ENCODE data around the gene MAP7.
"Not testable (repeated sequence)": the region's sequence is repeated elsewhere in the genome, so short reads cannot be mapped to it uniquely, and the experiment has no call there.

Gene MAP7

DNA sequence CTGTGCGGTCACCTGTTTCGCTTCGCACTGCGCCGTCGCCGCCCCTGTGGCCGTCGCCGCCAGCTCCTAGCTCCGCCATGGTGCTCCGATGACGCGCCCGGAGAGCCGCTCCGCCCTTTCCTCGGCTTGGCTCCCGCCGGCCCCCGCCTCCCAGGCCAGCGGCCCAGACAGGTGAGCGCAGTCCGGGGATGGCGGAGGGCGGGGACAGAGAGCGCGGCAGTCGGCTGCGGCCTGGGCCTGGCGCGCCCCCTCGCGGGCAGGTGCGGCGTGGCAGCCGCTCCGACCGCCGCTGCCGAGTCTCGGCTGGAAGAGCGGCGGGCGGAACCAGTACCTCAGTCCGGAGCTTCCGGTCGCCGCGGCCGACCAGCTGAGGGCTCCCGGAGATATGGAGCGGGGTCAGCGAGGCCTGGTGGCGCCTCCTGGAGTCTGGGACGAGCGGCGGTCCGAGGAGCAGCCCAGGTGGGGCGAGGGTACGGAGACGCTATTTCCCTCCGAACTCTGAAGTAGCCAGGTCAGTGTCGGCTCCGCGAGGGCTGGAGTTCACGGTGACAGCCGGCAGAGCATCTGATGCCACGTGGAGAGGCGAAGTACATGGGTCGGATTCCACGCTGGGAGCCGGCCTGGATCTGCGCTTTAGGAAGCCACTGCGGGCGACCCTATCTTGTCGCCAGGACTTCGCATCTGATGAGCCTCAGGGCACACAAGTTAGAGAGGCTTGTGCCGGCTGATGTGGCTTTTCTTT lies at the start of gene MAP7:
TSS of gene MAP7 (minus strand) at position 93 of the 742 bp plus-strand sequence. CDS start at position 79, 14 bp downstream.
- peak; percentile 41 for DNase-seq

- DNase-seq, result no peak
Observed at GRCh38 chr6:136599329-136600011, 49.2 kb upstream of the MAP7 start.

GRCh38 chr6:136598048-136598447 lies 47.8 kb upstream of the MAP7 start:
- DNase-seq, result no peak

- no peak for DNase-seq
Observed at GRCh38 chr6:136594671-136595070, 44.4 kb upstream of the MAP7 start.

DNA sequence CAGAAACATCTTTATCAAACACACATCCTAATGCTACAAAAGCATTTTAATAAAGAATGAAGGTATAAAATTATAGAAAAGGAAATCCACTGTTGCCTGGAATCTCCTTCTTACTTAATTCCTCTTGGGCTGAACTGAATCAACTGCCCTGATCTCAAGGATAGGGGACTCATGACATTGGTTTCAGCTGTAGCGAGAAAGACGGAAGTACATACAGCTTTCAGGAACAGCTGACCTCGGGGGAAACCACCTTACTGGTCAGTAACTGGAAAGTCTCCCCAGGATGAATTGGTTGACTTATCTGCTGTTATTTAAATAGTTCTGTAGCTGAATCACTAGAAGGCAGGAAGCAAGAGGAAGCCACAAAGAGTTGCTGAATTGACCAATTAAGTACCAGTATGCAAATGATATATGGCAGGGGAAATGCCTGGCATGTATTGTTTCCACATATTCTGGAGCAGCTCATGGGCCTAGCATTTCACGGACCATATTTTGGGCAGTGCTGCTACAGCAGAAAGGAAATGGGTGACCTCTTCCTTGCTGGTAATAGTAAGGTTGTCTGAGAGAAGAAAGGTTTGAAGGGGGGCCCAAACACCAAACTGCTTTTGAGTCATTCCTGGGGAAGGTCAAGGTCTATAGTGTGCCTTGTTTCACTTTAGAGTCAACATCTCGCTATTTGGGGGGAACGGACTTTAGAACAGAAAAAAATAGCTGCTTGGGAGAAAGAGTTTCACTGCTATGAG lies 43.7 kb upstream of the MAP7 start:
- no peak for DNase-seq

GRCh38 chr6:136592930-136593673 lies 42.9 kb upstream of the MAP7 start:
- DNase-seq, result no peak

DNA sequence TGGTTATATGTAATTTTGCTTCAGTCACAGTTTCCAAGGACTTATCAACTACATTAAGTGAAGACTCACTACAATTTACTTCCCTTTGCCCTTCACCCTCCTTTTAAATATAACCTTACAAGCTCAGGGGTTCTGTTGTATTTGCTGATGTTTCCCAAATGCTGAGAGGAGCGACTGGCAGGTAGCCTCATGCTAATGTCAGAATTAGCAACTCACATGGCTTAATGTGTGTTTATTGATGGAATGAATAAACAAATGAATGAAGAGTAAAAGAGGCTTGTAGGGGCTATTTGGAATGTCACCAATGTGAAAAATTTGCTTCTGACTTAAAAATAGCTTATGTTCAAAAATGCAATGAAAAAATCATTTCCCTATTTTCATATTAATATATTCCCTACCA lies 41.4 kb upstream of the MAP7 start:
- DNase-seq, result no peak

GRCh38 chr6:136590846-136591245 lies 40.6 kb upstream of the MAP7 start:
- not testable (repeated sequence) for DNase-seq

- DNase-seq, result no peak
Observed at GRCh38 chr6:136587527-136587926, 37.3 kb upstream of the MAP7 start.

- DNase-seq, result no peak
Observed at GRCh38 chr6:136586295-136586694, 36.1 kb upstream of the MAP7 start.

DNA sequence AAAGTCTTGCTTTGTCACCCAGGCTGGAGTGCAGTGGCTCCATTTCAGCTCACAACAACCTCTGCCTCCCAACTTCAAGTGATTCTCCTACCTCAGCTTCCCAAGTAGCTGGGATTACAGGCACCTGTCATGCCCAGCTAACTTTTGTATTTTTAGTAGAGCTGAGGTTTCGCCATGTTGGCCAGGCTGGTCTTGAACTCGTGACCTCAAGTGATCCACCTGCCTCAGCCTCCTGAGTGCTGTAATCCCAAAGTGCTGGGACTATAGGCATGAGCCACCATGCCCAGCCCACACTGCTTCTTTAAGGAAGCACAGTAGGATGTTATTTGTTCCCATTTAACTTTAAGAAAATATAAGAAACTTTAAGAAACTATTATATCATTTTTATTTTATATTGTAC lies 35.3 kb upstream of the MAP7 start:
- DNase-seq, result not testable (repeated sequence)

DNA sequence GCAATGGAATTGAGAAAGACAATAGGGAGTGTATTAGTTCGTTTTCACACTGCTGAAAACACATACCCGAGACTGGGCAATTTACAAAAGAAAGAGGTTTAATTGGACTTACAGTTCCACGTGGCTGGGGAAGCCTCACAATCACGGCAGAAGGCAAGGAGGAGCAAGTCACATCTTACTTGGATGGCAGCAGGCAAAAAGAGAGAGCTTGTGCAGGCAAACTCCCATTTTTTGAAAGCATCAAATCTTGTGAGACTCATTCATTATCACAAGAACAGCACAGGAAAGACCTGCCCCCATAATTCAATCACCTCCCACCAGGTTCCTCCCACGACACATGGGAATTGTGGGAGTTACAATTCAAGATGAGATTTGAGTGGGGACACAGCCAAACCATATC lies 34.1 kb upstream of the MAP7 start:
- not testable (repeated sequence) for DNase-seq

DNA sequence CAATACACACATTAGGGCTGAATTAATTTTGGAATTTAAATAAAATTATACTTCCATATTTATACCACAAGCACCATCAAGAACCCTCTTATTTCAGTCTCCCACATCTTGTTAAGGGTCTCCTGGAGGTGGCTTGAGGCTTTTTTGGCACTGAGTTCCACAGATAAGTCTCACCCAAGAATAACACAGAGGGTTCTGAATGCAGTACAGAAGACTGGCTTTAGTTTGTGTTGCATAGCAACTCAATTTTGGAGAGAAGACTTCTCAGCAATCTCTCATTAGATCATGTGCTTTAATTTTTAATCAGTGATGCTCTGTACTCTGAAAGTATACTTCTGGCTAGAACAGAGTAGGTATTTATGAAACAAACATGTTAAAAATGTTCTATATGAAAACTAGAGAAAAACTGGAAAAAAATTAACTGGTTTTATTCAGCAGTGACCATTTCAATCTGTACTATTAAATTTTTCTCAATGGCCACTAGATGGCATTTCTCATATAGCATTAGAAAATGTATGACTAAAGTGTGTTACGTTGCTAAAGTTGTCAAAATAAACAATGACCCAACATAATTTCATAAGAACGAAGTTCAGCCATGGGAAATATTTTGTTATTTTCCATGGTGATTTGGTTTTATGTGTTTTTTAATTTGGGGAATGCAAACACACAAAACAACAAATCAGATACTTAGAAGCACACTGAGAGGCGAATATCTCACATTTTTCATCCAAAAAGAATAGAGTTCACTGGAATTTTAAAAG lies 32.7 kb upstream of the MAP7 start:
- no peak for DNase-seq

- no peak for DNase-seq
Observed at GRCh38 chr6:136579800-136580199, 29.6 kb upstream of the MAP7 start.

DNA sequence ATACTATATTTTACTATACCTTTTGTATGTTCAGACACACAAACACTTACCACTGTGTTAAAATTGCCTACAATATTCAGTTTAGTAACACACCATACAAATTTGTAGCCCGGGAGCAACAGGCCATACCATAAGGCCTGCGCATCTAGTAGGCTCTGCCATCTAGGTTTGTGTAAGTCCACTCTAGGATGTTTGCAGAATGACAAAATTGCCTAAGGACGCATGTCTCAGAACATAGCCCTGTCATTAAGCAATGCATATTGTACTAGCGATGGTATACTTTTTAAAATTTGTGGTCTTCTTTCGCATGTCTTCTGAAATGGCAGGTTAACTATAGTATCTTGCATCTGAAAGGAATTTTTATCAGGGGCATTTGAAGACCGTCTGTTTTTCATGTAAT lies 26.6 kb upstream of the MAP7 start:
- no peak for DNase-seq

- no peak for DNase-seq
Observed at GRCh38 chr6:136571496-136571895, 21.3 kb upstream of the MAP7 start.

- no peak for DNase-seq
Observed at GRCh38 chr6:136571065-136571464, 20.8 kb upstream of the MAP7 start.

DNA sequence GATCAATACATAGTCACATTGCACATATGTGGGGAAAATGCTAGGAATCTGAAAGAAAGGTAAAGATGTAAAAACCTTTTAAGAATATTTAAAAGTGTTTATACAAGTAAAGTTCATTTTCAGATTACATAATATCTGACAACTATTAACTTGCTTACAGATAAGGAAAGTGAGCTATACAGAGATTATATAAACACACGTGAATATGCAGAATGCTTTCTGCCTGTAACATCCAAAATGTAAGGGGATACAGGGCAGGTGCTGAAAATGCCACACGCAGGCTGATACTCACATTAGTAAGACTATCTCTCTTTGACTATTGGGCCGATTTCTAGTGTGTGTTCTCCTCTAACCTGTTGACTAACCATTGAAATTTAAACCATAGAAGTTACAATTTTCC lies 17.9 kb upstream of the MAP7 start:
- DNase-seq, result no peak

DNA sequence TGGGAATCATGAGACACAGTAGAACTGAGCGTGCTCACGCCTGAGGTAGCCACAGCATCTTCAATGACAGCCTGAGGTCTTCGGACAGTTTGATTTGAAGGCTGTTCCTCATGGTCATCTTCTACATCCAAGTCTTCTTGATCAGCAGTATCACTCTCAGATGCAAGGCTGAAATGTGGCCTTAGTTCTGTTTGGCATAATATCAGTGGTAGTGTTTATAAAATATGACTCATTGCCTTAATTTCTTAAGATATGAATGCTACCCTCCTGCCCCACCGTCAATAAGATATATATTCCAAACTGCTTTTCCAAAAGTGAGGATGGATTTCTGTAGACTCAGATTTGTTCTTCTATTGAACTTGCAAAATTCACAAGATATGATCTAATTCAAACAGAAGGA lies 17.5 kb upstream of the MAP7 start:
- DNase-seq, result no peak

DNA sequence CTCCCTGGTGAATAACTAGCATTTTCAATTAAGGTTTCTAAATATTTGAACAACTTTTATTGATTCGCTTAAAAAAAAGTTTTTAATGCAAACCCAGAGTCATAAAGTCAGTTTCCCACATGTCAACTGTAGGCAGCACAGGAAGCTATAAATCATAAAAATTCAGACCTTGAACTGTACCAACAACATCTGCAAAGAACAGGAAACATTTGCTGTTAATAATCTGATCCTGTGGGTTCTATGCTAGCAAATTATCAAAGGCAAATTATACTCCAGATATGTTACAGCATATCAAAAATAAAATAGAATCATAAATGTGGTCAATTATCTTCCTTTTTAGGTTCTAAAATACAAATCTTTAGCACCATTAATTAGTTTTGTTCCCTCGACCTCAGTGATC lies 16.6 kb upstream of the MAP7 start:
- DNase-seq, result no peak

GRCh38 chr6:136566007-136566487 lies 15.8 kb upstream of the MAP7 start:
- no peak for DNase-seq

DNA sequence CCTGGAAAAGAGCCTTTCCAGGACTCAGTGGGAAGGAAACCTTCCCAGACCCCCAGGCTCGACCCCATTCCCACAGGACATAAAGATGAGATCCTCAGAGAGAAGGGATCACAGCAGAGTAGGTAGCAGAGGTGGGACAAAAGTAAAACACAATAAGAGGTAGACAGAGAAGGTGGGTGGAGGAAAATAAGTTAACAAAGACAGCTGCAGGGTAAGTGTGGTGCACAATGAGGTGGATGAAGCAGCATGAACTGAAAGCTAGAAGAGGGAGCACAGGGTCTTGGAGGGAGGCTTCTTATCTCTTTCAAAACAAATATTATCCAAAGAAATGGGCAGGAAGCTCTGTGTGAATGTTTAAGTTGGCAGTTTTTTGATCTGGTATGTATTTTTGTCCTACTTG lies 14.0 kb upstream of the MAP7 start:
- no peak for DNase-seq

Measured in midbrain (tissue), 1 donor.